DMS 273 (cell line): ENCODE data around the gene OR5I1.
"Not testable (repeated sequence)": the region's sequence is repeated elsewhere in the genome, so short reads cannot be mapped to it uniquely, and the experiment has no call there.

Experiments used
- DNase-seq: peaks from one replicate; lab custom pipeline; 2025; ENCODE audit not compliant: unreplicated experiment; lab: John Stamatoyannopoulos, UW

Gene OR5I1

GRCh38 chr11:55936300-55936699, at the start of gene OR5I1:
TSS of gene OR5I1 (minus strand) at chr11:55936400. CDS start at chr11:55936400, 0 bp downstream.
- DNase-seq, result no peak

GRCh38 chr11:55970935-55971334, 34.7 kb upstream of the OR5I1 start:
- DNase-seq, result no peak

- DNase-seq, result no peak
Measured at GRCh38 chr11:55969845-55970244, 33.6 kb upstream of the OR5I1 start, which contains the start of gene OR10AG1. TSS of gene OR10AG1 (minus strand) at chr11:55969945. CDS start at chr11:55969907, 38 bp downstream.

- DNase-seq, result no peak
Measured at GRCh38 chr11:55967914-55968313, 31.7 kb upstream of the OR5I1 start.

- DNase-seq, result no peak
Measured at GRCh38 chr11:55966391-55966790, 30.2 kb upstream of the OR5I1 start.

- DNase-seq, result no peak
Measured at GRCh38 chr11:55956521-55956920, 20.3 kb upstream of the OR5I1 start.

GRCh38 chr11:55949330-55949729, 13.1 kb upstream of the OR5I1 start:
- DNase-seq, result no peak

- peak; percentile 46 for DNase-seq
Measured at GRCh38 chr11:55942785-55943392, 6.7 kb upstream of the OR5I1 start.

GRCh38 chr11:55920537-55920936, 15.7 kb downstream of the OR5I1 start:
- DNase-seq, result no peak

GRCh38 chr11:55914482-55914881, 21.7 kb downstream of the OR5I1 start, which contains the start of gene OR5W2:
TSS of gene OR5W2 (minus strand) at chr11:55914582. CDS start at chr11:55914582, 0 bp downstream.
- DNase-seq, result no peak

GRCh38 chr11:55902308-55902707, 33.9 kb downstream of the OR5I1 start:
- no peak for DNase-seq

- no peak for DNase-seq
Measured at GRCh38 chr11:55895216-55895615, 41.0 kb downstream of the OR5I1 start.

GRCh38 chr11:55885481-55885880, 50.7 kb downstream of the OR5I1 start:
- DNase-seq, result not testable (repeated sequence)
